ENCODE results near the gene CALCA. TPM values are rescaled to one million over a fixed set of nuclear protein-coding genes. Genes with fewer than 3 reads are reported as not detected.

CALCA gene
- total RNA-seq, 3 donors from 2014 or later: not detected

- TF ChIP-seq CTCF (IDR thresholded peaks at IDR 0.05): no peak
- no peak for TF ChIP-seq POLR2A (IDR thresholded peaks at IDR 0.05)
- TF ChIP-seq POLR2AphosphoS5 (IDR thresholded peaks at IDR 0.05): no peak
- peaks cover 0 to under 1% of the 10 kb centered on the region in 2 donors for H3K27me3 ChIP-seq
- no peaks in the 10 kb centered on the region for H3K4me1 ChIP-seq
- DNase-seq (ENCODE audit: low spot score in 2 of 2): no peak
- intact Hi-C loops (cut with DNase I; ENCODE audit: low total_unique reads): no loop called here
- H3K9me3 ChIP-seq: no peaks in the 10 kb centered on the region
- no peak overlapping the region for H3K4me3 ChIP-seq
- no peaks in the 10 kb centered on the region for H3K36me3 ChIP-seq
- no peak overlapping the region for H3K27ac ChIP-seq
Observed at GRCh38 chr11:14956111-14956510, 16.0 kb downstream of the CALCA start.

GRCh38 chr11:14954581-14954980, 17.6 kb downstream of the CALCA start:
- H3K27ac ChIP-seq: no peak overlapping the region
- no peak overlapping the region for H3K4me3 ChIP-seq
- TF ChIP-seq POLR2AphosphoS5 (IDR thresholded peaks at IDR 0.05) (no peak), POLR2A (IDR thresholded peaks at IDR 0.05) (no peak), CTCF (IDR thresholded peaks at IDR 0.05) (no peak)
- H3K36me3 ChIP-seq: no peaks in the 10 kb centered on the region
- H3K9me3 ChIP-seq: no peaks in the 10 kb centered on the region
- DNase-seq (ENCODE audit: low spot score in 2 of 2): no peak
- intact Hi-C loops (cut with DNase I; ENCODE audit: low total_unique reads): no loop called here
- H3K27me3 ChIP-seq: peaks cover 0 to 4% of the 10 kb centered on the region in 2 donors
- H3K4me1 ChIP-seq: no peaks in the 10 kb centered on the region

- no peak for TF ChIP-seq POLR2A (IDR thresholded peaks at IDR 0.05)
- TF ChIP-seq CTCF (IDR thresholded peaks at IDR 0.05): no peak
- TF ChIP-seq POLR2AphosphoS5 (IDR thresholded peaks at IDR 0.05): no peak
- Histone ChIP-seq H3K4me3 (no peak overlapping the region), H3K9me3 (no peaks in the 10 kb centered on the region), H3K36me3 (no peaks in the 10 kb centered on the region), H3K4me1 (no peaks in the 10 kb centered on the region), H3K27ac (no peak overlapping the region), H3K27me3 (peaks cover 0 to 4% of the 10 kb centered on the region in 2 donors)
- intact Hi-C loops (cut with DNase I; ENCODE audit: low total_unique reads): no loop called here
- DNase-seq (ENCODE audit: low spot score in 2 of 2): no peak
Observed at GRCh38 chr11:14953904-14954303, 18.2 kb downstream of the CALCA start.

GRCh38 chr11:14949437-14950147, 22.6 kb downstream of the CALCA start:
- no peak for TF ChIP-seq POLR2A (IDR thresholded peaks at IDR 0.05)
- TF ChIP-seq CTCF (IDR thresholded peaks at IDR 0.05): no peak
- TF ChIP-seq POLR2AphosphoS5 (IDR thresholded peaks at IDR 0.05): no peak
- Histone ChIP-seq H3K9me3 (no peaks in the 10 kb centered on the region), H3K4me3 (no peak overlapping the region), H3K27ac (no peak overlapping the region), H3K4me1 (no peaks in the 10 kb centered on the region), H3K27me3 (peaks cover 0 to 4% of the 10 kb centered on the region in 2 donors), H3K36me3 (no peaks in the 10 kb centered on the region)
- no peak for DNase-seq (ENCODE audit: low spot score in 2 of 2)
- intact Hi-C loops (cut with DNase I; ENCODE audit: low total_unique reads): no loop called here

GRCh38 chr11:14942745-14943144, 29.4 kb downstream of the CALCA start:
- Histone ChIP-seq H3K27me3 (no peaks in the 10 kb centered on the region), H3K4me1 (no peaks in the 10 kb centered on the region), H3K36me3 (no peaks in the 10 kb centered on the region), H3K27ac (no peak overlapping the region), H3K9me3 (no peaks in the 10 kb centered on the region), H3K4me3 (no peak overlapping the region)
- intact Hi-C loops (cut with DNase I; ENCODE audit: low total_unique reads): no loop called here
- TF ChIP-seq POLR2AphosphoS5 (IDR thresholded peaks at IDR 0.05): no peak
- no peak for TF ChIP-seq POLR2A (IDR thresholded peaks at IDR 0.05)
- TF ChIP-seq CTCF (IDR thresholded peaks at IDR 0.05): no peak
- no peak for DNase-seq (ENCODE audit: low spot score in 2 of 2)

Data from breast epithelium (tissue), 4 donors.